ENCODE data around the gene MUC5AC. TPM values are rescaled to one million over a fixed set of nuclear protein-coding genes. Genes with fewer than 3 reads are reported as not detected.
"Not testable (repeated sequence)": the region's sequence is repeated elsewhere in the genome, so short reads cannot be mapped to it uniquely, and the experiment has no call there.

The MUC5AC gene
- total and polyA plus RNA-seq, 4 donors, result not detected

GRCh38 chr11:1171985-1172728 is 14.4 kb downstream of the MUC5AC start:
- Histone ChIP-seq H3K4me3 (ENCODE audit: low read depth in 1 of 3, low read length in 3 of 3) (no peak overlapping the region), H3K4me1 (ENCODE audit: control insufficient read depth in 4 of 4, insufficient read depth in 4 of 4, low read length in 3 of 4) (no peaks in the 10 kb centered on the region), H3K9ac (ENCODE audit: low read depth in 1 of 2, low read length in 2 of 2) (no peak overlapping the region), H3K9me3 (ENCODE audit: control insufficient read depth in 4 of 4, low read length in 3 of 4) (no peaks in the 10 kb centered on the region), H3K27me3 (ENCODE audit: control insufficient read depth in 4 of 4, insufficient read depth in 4 of 4, low read length in 3 of 4) (peaks cover 0 to 3% (median 0%) of the 10 kb centered on the region in 4 donors), H3K27ac (ENCODE audit: low read depth in 1 of 2, low read length in 2 of 2) (no peak overlapping the region), H3K36me3 (ENCODE audit: control insufficient read depth in 4 of 4, insufficient read depth in 3 of 4, low read depth in 1 of 4, low read length in 3 of 4) (no peaks in the 10 kb centered on the region)
- TF ChIP-seq REST (IDR thresholded peaks at IDR 0.05), result no peak
- TF ChIP-seq CTCF (IDR thresholded peaks at IDR 0.05; ENCODE audit: low read depth, low read length, missing input control), result no peak
- no peak for TF ChIP-seq YY1 (IDR thresholded peaks at IDR 0.05)
- TF ChIP-seq FOXA2 (IDR thresholded peaks at IDR 0.05), result no peak
- no peak for TF ChIP-seq GABPA (IDR thresholded peaks at IDR 0.05 in 1 of 2, conservative IDR thresholded peaks at IDR 0.05 in 1 of 2)
- TF ChIP-seq NR2F2 (IDR thresholded peaks at IDR 0.05), result no peak
- no peak for TF ChIP-seq RAD21 (IDR thresholded peaks at IDR 0.05)
- TF ChIP-seq EGR1 (IDR thresholded peaks at IDR 0.05; ENCODE audit: low read depth in 2 of 2), result no peak
- no peak for TF ChIP-seq ATF3 (IDR thresholded peaks at IDR 0.05)
- no peak for TF ChIP-seq RXRA (IDR thresholded peaks at IDR 0.05)
- TF ChIP-seq HNF4G (IDR thresholded peaks at IDR 0.05), result no peak
- TF ChIP-seq TAF1 (conservative IDR thresholded peaks at IDR 0.05), result no peak
- WGBS, result 85% methylated on average over 22 of the region's 22 CpGs
- no peak for DNase-seq (ENCODE audit: low spot score)

- Histone ChIP-seq H3K9me3 (ENCODE audit: control insufficient read depth in 4 of 4, low read length in 3 of 4) (no peaks in the 10 kb centered on the region), H3K4me3 (ENCODE audit: low read depth in 1 of 3, low read length in 3 of 3) (no peak overlapping the region), H3K9ac (ENCODE audit: low read depth in 1 of 2, low read length in 2 of 2) (no peak overlapping the region), H3K36me3 (ENCODE audit: control insufficient read depth in 4 of 4, insufficient read depth in 3 of 4, low read depth in 1 of 4, low read length in 3 of 4) (no peaks in the 10 kb centered on the region), H3K27ac (ENCODE audit: low read depth in 1 of 2, low read length in 2 of 2) (no peak overlapping the region), H3K4me1 (ENCODE audit: control insufficient read depth in 4 of 4, insufficient read depth in 4 of 4, low read length in 3 of 4) (no peaks in the 10 kb centered on the region), H3K27me3 (ENCODE audit: control insufficient read depth in 4 of 4, insufficient read depth in 4 of 4, low read length in 3 of 4) (peaks cover 0 to 3% (median 0%) of the 10 kb centered on the region in 4 donors)
- DNase-seq (ENCODE audit: low spot score), result no peak
- no peak for TF ChIP-seq EGR1 (IDR thresholded peaks at IDR 0.05; ENCODE audit: low read depth in 2 of 2)
- no peak for TF ChIP-seq CTCF (IDR thresholded peaks at IDR 0.05; ENCODE audit: low read depth, low read length, missing input control)
- TF ChIP-seq FOXA1 (IDR thresholded peaks at IDR 0.05), result no peak
- WGBS, result 83% methylated on average over 4 of the region's 4 CpGs
Observed at GRCh38 chr11:1172729-1173117, 15.0 kb downstream of the MUC5AC start.

GRCh38 chr11:1173396-1173795 is 15.6 kb downstream of the MUC5AC start:
- not testable (repeated sequence) for DNase-seq (ENCODE audit: low spot score); H3K9ac ChIP-seq (ENCODE audit: low read depth in 1 of 2, low read length in 2 of 2); H3K9me3 ChIP-seq (ENCODE audit: control insufficient read depth in 4 of 4, low read length in 3 of 4); H3K36me3 ChIP-seq (ENCODE audit: control insufficient read depth in 4 of 4, insufficient read depth in 3 of 4, low read depth in 1 of 4, low read length in 3 of 4); H3K4me1 ChIP-seq (ENCODE audit: control insufficient read depth in 4 of 4, insufficient read depth in 4 of 4, low read length in 3 of 4); H3K4me3 ChIP-seq (ENCODE audit: low read depth in 1 of 3, low read length in 3 of 3); H3K27me3 ChIP-seq (ENCODE audit: control insufficient read depth in 4 of 4, insufficient read depth in 4 of 4, low read length in 3 of 4); H3K27ac ChIP-seq (ENCODE audit: low read depth in 1 of 2, low read length in 2 of 2)
- WGBS, result 91% methylated on average over 3 of the region's 3 CpGs
